ENCODE results near the gene CCT5. TPM values are rescaled to one million over a fixed set of nuclear protein-coding genes. Genes with fewer than 3 reads are reported as not detected.
A peak's percentile ranks its signal among the peaks of the same experiment; 100 is the strongest.

CCT5 gene
- total RNA-seq, 1 donor from 2014 or later = 542 TPM

- FAIRE-seq = no peak
Observed at GRCh38 chr5:10248378-10249260, 1.5 kb upstream of the CCT5 start.

DNA sequence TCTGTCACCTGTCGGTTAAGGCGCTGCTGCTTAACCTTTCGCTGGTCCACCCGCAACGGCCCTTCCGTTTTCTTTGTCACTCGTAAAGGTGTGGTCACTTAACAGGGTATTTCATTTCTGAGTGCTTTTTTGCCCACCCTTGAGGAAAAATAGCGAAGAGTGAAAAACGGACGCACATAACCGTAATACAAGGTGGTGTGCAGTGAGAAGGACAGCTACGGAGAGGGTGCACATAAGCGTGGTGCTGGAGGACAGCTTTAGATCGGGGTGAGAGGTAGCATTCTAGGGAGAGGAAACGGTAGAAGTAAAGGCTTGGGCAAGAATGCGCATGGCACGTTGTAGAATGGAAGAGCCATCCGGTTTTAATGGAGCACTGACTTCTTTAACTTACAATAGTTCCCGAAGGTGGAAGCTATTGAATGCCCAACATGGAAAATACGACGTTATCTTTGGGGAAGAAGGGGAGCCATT is 761 bp downstream of the CCT5 start:
- DNase-seq (ENCODE audit: low read depth) (peak; percentile 31), FAIRE-seq (no peak)
- peak overlapping the region; percentile 79 for H3K4me3 ChIP-seq (ENCODE audit: low read depth, low read length)
- TF ChIP-seq, protein P1, sequence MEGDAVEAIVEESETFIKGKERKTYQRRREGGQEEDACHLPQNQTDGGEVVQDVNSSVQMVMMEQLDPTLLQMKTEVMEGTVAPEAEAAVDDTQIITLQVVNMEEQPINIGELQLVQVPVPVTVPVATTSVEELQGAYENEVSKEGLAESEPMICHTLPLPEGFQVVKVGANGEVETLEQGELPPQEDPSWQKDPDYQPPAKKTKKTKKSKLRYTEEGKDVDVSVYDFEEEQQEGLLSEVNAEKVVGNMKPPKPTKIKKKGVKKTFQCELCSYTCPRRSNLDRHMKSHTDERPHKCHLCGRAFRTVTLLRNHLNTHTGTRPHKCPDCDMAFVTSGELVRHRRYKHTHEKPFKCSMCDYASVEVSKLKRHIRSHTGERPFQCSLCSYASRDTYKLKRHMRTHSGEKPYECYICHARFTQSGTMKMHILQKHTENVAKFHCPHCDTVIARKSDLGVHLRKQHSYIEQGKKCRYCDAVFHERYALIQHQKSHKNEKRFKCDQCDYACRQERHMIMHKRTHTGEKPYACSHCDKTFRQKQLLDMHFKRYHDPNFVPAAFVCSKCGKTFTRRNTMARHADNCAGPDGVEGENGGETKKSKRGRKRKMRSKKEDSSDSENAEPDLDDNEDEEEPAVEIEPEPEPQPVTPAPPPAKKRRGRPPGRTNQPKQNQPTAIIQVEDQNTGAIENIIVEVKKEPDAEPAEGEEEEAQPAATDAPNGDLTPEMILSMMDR (IDR thresholded peaks at IDR 0.05; ENCODE audit: insufficient read depth, low read length, severe bottlenecking) = no peak
- H3K27me3 ChIP-seq (ENCODE audit: control insufficient read depth, insufficient read depth, low read length) = no peaks in the 10 kb centered on the region
- H3K36me3 ChIP-seq (ENCODE audit: control insufficient read depth, insufficient read depth, low read length) = peaks cover 6% of the 10 kb centered on the region

More at GRCh38 chr5:10248378-10249260, 1.5 kb upstream of the CCT5 start:
- TF ChIP-seq, protein P1 (IDR thresholded peaks at IDR 0.05; ENCODE audit: insufficient read depth, low read length, severe bottlenecking) = no peak
- Histone ChIP-seq H3K27me3 (ENCODE audit: control insufficient read depth, insufficient read depth, low read length) (no peaks in the 10 kb centered on the region), H3K4me3 (ENCODE audit: low read depth, low read length) (peak overlapping the region; percentile 79), H3K36me3 (ENCODE audit: control insufficient read depth, insufficient read depth, low read length) (peaks cover 1% of the 10 kb centered on the region)
- no peak for DNase-seq (ENCODE audit: low read depth)

GRCh38 chr5:10251405-10251804 is 1.3 kb downstream of the CCT5 start:
- H3K4me3 ChIP-seq (ENCODE audit: low read depth, low read length) = peak overlapping the region; percentile 79
- FAIRE-seq (no peak), DNase-seq (ENCODE audit: low read depth) (no peak)
- TF ChIP-seq, protein P1 (IDR thresholded peaks at IDR 0.05; ENCODE audit: insufficient read depth, low read length, severe bottlenecking) = no peak
- H3K36me3 ChIP-seq (ENCODE audit: control insufficient read depth, insufficient read depth, low read length) = peaks cover 9% of the 10 kb centered on the region
- no peaks in the 10 kb centered on the region for H3K27me3 ChIP-seq (ENCODE audit: control insufficient read depth, insufficient read depth, low read length)

DNA sequence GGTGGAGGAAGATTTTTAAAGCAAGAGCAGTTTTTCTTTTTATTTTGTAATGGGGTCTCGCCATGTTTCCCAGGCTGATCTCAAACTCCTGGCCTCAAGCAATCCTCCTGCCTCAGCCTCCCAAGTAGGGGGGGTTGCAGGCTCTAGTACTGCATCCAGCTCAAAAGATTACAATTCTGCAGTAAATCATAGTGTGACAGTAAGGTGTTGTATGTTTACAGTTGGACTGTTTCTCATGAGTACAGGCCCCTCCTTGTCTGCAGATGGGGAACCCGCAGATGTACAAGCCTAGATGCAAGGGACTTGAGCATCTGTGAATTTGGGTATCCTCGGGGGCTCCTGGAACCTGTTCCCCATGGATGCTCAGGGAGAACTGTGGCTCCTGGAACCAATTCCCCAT is 3.3 kb downstream of the CCT5 start:
- TF ChIP-seq, protein P1 (IDR thresholded peaks at IDR 0.05; ENCODE audit: insufficient read depth, low read length, severe bottlenecking) = no peak
- H3K36me3 ChIP-seq (ENCODE audit: control insufficient read depth, insufficient read depth, low read length) = peaks cover 17% of the 10 kb centered on the region
- no peaks in the 10 kb centered on the region for H3K27me3 ChIP-seq (ENCODE audit: control insufficient read depth, insufficient read depth, low read length)
- FAIRE-seq (no peak), DNase-seq (ENCODE audit: low read depth) (no peak)
- no peak overlapping the region for H3K4me3 ChIP-seq (ENCODE audit: low read depth, low read length)

GRCh38 chr5:10254686-10255085 is 4.6 kb downstream of the CCT5 start:
- TF ChIP-seq, protein P1 (IDR thresholded peaks at IDR 0.05; ENCODE audit: insufficient read depth, low read length, severe bottlenecking) = no peak
- FAIRE-seq (no peak), DNase-seq (ENCODE audit: low read depth) (no peak)
- Histone ChIP-seq H3K4me3 (ENCODE audit: low read depth, low read length) (no peak overlapping the region), H3K36me3 (ENCODE audit: control insufficient read depth, insufficient read depth, low read length) (peaks cover 24% of the 10 kb centered on the region), H3K27me3 (ENCODE audit: control insufficient read depth, insufficient read depth, low read length) (no peaks in the 10 kb centered on the region)

Data from bronchial epithelial cell (primary cell).